ENCODE measurements around the gene HYDIN. TPM values are rescaled to one million over a fixed set of nuclear protein-coding genes. Genes with fewer than 3 reads are reported as not detected.
A peak's percentile ranks its signal among the peaks of the same experiment; 100 is the strongest.
"Not testable (repeated sequence)": the region's sequence is repeated elsewhere in the genome, so short reads cannot be mapped to it uniquely, and the experiment has no call there.

The HYDIN gene
- total RNA-seq, 1 donor from 2014 or later: 2.7 TPM

- ATAC-seq; DNase-seq; H3K4me3 ChIP-seq; H3K27ac ChIP-seq; H3K27me3 ChIP-seq; H3K4me1 ChIP-seq; H3K9me3 ChIP-seq; intact Hi-C loops (cut with DNase I); H3K36me3 ChIP-seq: not testable (repeated sequence)
Observed at GRCh38 chr16:71023851-71024439, 206.6 kb downstream of the HYDIN start.

GRCh38 chr16:71021961-71022537 is 208.5 kb downstream of the HYDIN start:
- H3K4me3 ChIP-seq; H3K4me1 ChIP-seq; ATAC-seq; H3K27ac ChIP-seq; DNase-seq; intact Hi-C loops (cut with DNase I); H3K27me3 ChIP-seq; H3K9me3 ChIP-seq; H3K36me3 ChIP-seq: not testable (repeated sequence)

- H3K9me3 ChIP-seq; DNase-seq; H3K4me3 ChIP-seq; intact Hi-C loops (cut with DNase I); H3K27ac ChIP-seq; ATAC-seq; H3K4me1 ChIP-seq; H3K27me3 ChIP-seq; H3K36me3 ChIP-seq: not testable (repeated sequence)
Observed at GRCh38 chr16:71019067-71019682, 211.3 kb downstream of the HYDIN start.

GRCh38 chr16:71015419-71015818 is 215.1 kb downstream of the HYDIN start:
- H3K4me3 ChIP-seq; ATAC-seq; H3K9me3 ChIP-seq; DNase-seq; H3K27ac ChIP-seq; H3K27me3 ChIP-seq; H3K36me3 ChIP-seq; intact Hi-C loops (cut with DNase I); H3K4me1 ChIP-seq: not testable (repeated sequence)

GRCh38 chr16:71009440-71010223 is 220.9 kb downstream of the HYDIN start:
- H3K4me1 ChIP-seq; H3K4me3 ChIP-seq; intact Hi-C loops (cut with DNase I); H3K27me3 ChIP-seq; H3K36me3 ChIP-seq; ATAC-seq; H3K9me3 ChIP-seq; H3K27ac ChIP-seq; DNase-seq: not testable (repeated sequence)

GRCh38 chr16:71006516-71006915 is 224.0 kb downstream of the HYDIN start:
- intact Hi-C loops (cut with DNase I); DNase-seq: not testable (repeated sequence)
- ATAC-seq: peak; percentile 24

GRCh38 chr16:70999735-71000134 is 230.8 kb downstream of the HYDIN start:
- H3K4me1 ChIP-seq; H3K36me3 ChIP-seq; H3K27me3 ChIP-seq; H3K27ac ChIP-seq; H3K4me3 ChIP-seq; DNase-seq; intact Hi-C loops (cut with DNase I); H3K9me3 ChIP-seq: not testable (repeated sequence)
- peak; percentile 66 for ATAC-seq

More at GRCh38 chr16:71006516-71006915, 224.0 kb downstream of the HYDIN start:
- not testable (repeated sequence) for H3K27ac ChIP-seq, H3K36me3 ChIP-seq, H3K9me3 ChIP-seq, H3K4me3 ChIP-seq, H3K4me1 ChIP-seq, H3K27me3 ChIP-seq

- H3K27me3 ChIP-seq; intact Hi-C loops (cut with DNase I); ATAC-seq: not testable (repeated sequence)
Observed at GRCh38 chr16:70995799-70996198, 234.7 kb downstream of the HYDIN start.

GRCh38 chr16:70992511-70992910 is 238.0 kb downstream of the HYDIN start:
- ATAC-seq; H3K36me3 ChIP-seq; H3K4me3 ChIP-seq; DNase-seq; H3K27me3 ChIP-seq; intact Hi-C loops (cut with DNase I); H3K27ac ChIP-seq; H3K4me1 ChIP-seq; H3K9me3 ChIP-seq: not testable (repeated sequence)

More at GRCh38 chr16:70995799-70996198, 234.7 kb downstream of the HYDIN start:
- H3K36me3 ChIP-seq, H3K4me3 ChIP-seq, H3K27ac ChIP-seq, H3K4me1 ChIP-seq, DNase-seq, H3K9me3 ChIP-seq: not testable (repeated sequence)

- H3K36me3 ChIP-seq; ATAC-seq; H3K9me3 ChIP-seq; H3K27ac ChIP-seq; H3K4me3 ChIP-seq; H3K27me3 ChIP-seq; DNase-seq; H3K4me1 ChIP-seq; intact Hi-C loops (cut with DNase I): not testable (repeated sequence)
Observed at GRCh38 chr16:70987019-70987715, 243.4 kb downstream of the HYDIN start.

GRCh38 chr16:70984675-70985074 is 245.8 kb downstream of the HYDIN start:
- DNase-seq; H3K27me3 ChIP-seq; H3K36me3 ChIP-seq; H3K9me3 ChIP-seq; H3K4me3 ChIP-seq; ATAC-seq; H3K27ac ChIP-seq; intact Hi-C loops (cut with DNase I); H3K4me1 ChIP-seq: not testable (repeated sequence)

GRCh38 chr16:70968332-70968731 is 262.2 kb downstream of the HYDIN start:
- H3K27ac ChIP-seq; H3K9me3 ChIP-seq; H3K36me3 ChIP-seq; intact Hi-C loops (cut with DNase I); H3K4me1 ChIP-seq; ATAC-seq; H3K27me3 ChIP-seq; DNase-seq; H3K4me3 ChIP-seq: not testable (repeated sequence)

GRCh38 chr16:70960169-70960568 is 270.4 kb downstream of the HYDIN start:
- H3K36me3 ChIP-seq; intact Hi-C loops (cut with DNase I): not testable (repeated sequence)

More at GRCh38 chr16:70960169-70960568, 270.4 kb downstream of the HYDIN start:
- H3K27ac ChIP-seq, H3K4me1 ChIP-seq, H3K27me3 ChIP-seq, DNase-seq, H3K4me3 ChIP-seq, H3K9me3 ChIP-seq, ATAC-seq: not testable (repeated sequence)

Measured in upper lobe of right lung (tissue), 1 donor.